ENCODE data around the gene GBF1.
"Not testable (repeated sequence)": the region's sequence is repeated elsewhere in the genome, so short reads cannot be mapped to it uniquely, and the experiment has no call there.

The GBF1 gene

GRCh38 chr10:102241032-102241443 lies 4.3 kb upstream of the GBF1 start:
- H3K27ac Mint-ChIP-seq: no peak overlapping the region
- H3K4me3 Mint-ChIP-seq: peak overlapping the region; percentile 63
- DNase-seq: no peak
- peaks cover 24% of the 10 kb centered on the region for H3K4me1 Mint-ChIP-seq (ENCODE audit: low read depth)
- H3K36me3 Mint-ChIP-seq (ENCODE audit: low read depth): peaks cover 6% of the 10 kb centered on the region
- peaks cover 54% of the 10 kb centered on the region for H3K27me3 Mint-ChIP-seq
- H3K9me3 Mint-ChIP-seq: no peaks in the 10 kb centered on the region

GRCh38 chr10:102241444-102242117 lies 3.8 kb upstream of the GBF1 start, which contains the start of gene PITX3:
Gene PITX3, minus strand, starts transcription at chr10:102241512. Its CDS starts 9,432 bp downstream, at chr10:102232080.
- peaks cover 12% of the 10 kb centered on the region for H3K36me3 Mint-ChIP-seq (ENCODE audit: low read depth)
- no peaks in the 10 kb centered on the region for H3K9me3 Mint-ChIP-seq
- peak within 1 kb of the TSS; percentile 4 for H3K27ac Mint-ChIP-seq
- peaks cover 53% of the 10 kb centered on the region for H3K27me3 Mint-ChIP-seq
- H3K4me1 Mint-ChIP-seq (ENCODE audit: low read depth): peaks cover 30% of the 10 kb centered on the region
- H3K4me3 Mint-ChIP-seq: peak within 1 kb of the TSS; percentile 76
- DNase-seq: peak; percentile 92

GRCh38 chr10:102242118-102242485 lies 3.2 kb upstream of the GBF1 start:
- H3K9me3 Mint-ChIP-seq: no peaks in the 10 kb centered on the region
- peaks cover 35% of the 10 kb centered on the region for H3K4me1 Mint-ChIP-seq (ENCODE audit: low read depth)
- peaks cover 51% of the 10 kb centered on the region for H3K27me3 Mint-ChIP-seq
- H3K4me3 Mint-ChIP-seq: peak overlapping the region; percentile 76
- peaks cover 16% of the 10 kb centered on the region for H3K36me3 Mint-ChIP-seq (ENCODE audit: low read depth)
- DNase-seq: no peak
- H3K27ac Mint-ChIP-seq: peak overlapping the region; percentile 4

GRCh38 chr10:102243309-102243708 lies 2.0 kb upstream of the GBF1 start:
- Mint-ChIP-seq H3K27me3 (peaks cover 50% of the 10 kb centered on the region), H3K9me3 (no peaks in the 10 kb centered on the region), H3K27ac (no peak overlapping the region), H3K4me1 (ENCODE audit: low read depth) (peaks cover 47% of the 10 kb centered on the region), H3K4me3 (no peak overlapping the region), H3K36me3 (ENCODE audit: low read depth) (peaks cover 28% of the 10 kb centered on the region)
- DNase-seq: no peak

- DNase-seq: no peak
- Mint-ChIP-seq H3K4me3 (peak overlapping the region; percentile 98), H3K27me3 (peaks cover 28% of the 10 kb centered on the region), H3K27ac (peak overlapping the region; percentile 97), H3K36me3 (ENCODE audit: low read depth) (peaks cover 46% of the 10 kb centered on the region), H3K9me3 (no peaks in the 10 kb centered on the region), H3K4me1 (ENCODE audit: low read depth) (peaks cover 58% of the 10 kb centered on the region)
Observed at GRCh38 chr10:102245932-102246251, 560 bp downstream of the GBF1 start.

GRCh38 chr10:102246261-102246660 lies 929 bp downstream of the GBF1 start:
- H3K36me3 Mint-ChIP-seq (ENCODE audit: low read depth): peaks cover 49% of the 10 kb centered on the region
- peaks cover 25% of the 10 kb centered on the region for H3K27me3 Mint-ChIP-seq
- H3K27ac Mint-ChIP-seq: peak overlapping the region; percentile 97
- peaks cover 57% of the 10 kb centered on the region for H3K4me1 Mint-ChIP-seq (ENCODE audit: low read depth)
- no peak for DNase-seq
- peak overlapping the region; percentile 98 for H3K4me3 Mint-ChIP-seq
- H3K9me3 Mint-ChIP-seq: no peaks in the 10 kb centered on the region

GRCh38 chr10:102247734-102248133 lies 2.4 kb downstream of the GBF1 start:
- H3K9me3 Mint-ChIP-seq: no peaks in the 10 kb centered on the region
- peaks cover 52% of the 10 kb centered on the region for H3K4me1 Mint-ChIP-seq (ENCODE audit: low read depth)
- DNase-seq: no peak
- no peak overlapping the region for H3K27ac Mint-ChIP-seq
- peak overlapping the region; percentile 98 for H3K4me3 Mint-ChIP-seq
- peaks cover 12% of the 10 kb centered on the region for H3K27me3 Mint-ChIP-seq
- H3K36me3 Mint-ChIP-seq (ENCODE audit: low read depth): peaks cover 52% of the 10 kb centered on the region

- H3K27me3 Mint-ChIP-seq, H3K27ac Mint-ChIP-seq, DNase-seq, H3K4me3 Mint-ChIP-seq, H3K9me3 Mint-ChIP-seq: not testable (repeated sequence)
- Mint-ChIP-seq H3K36me3 (ENCODE audit: low read depth) (peaks cover 55% of the 10 kb centered on the region), H3K4me1 (ENCODE audit: low read depth) (peaks cover 49% of the 10 kb centered on the region)
Observed at GRCh38 chr10:102252508-102252907, 7.2 kb downstream of the GBF1 start.

GRCh38 chr10:102254426-102254825 lies 9.1 kb downstream of the GBF1 start:
- Mint-ChIP-seq H3K4me3 (no peak overlapping the region), H3K27ac (no peak overlapping the region), H3K36me3 (ENCODE audit: low read depth) (peaks cover 48% of the 10 kb centered on the region), H3K4me1 (ENCODE audit: low read depth) (peaks cover 37% of the 10 kb centered on the region), H3K9me3 (no peaks in the 10 kb centered on the region), H3K27me3 (no peaks in the 10 kb centered on the region)
- DNase-seq: no peak

- Mint-ChIP-seq H3K4me3 (no peak overlapping the region), H3K36me3 (ENCODE audit: low read depth) (peaks cover 49% of the 10 kb centered on the region), H3K27me3 (no peaks in the 10 kb centered on the region)
Observed at GRCh38 chr10:102255404-102255803, 10.1 kb downstream of the GBF1 start.

GRCh38 chr10:102261196-102261595 lies 15.9 kb downstream of the GBF1 start:
- Mint-ChIP-seq H3K4me3 (no peak overlapping the region), H3K4me1 (ENCODE audit: low read depth) (peaks cover 39% of the 10 kb centered on the region), H3K36me3 (ENCODE audit: low read depth) (peaks cover 74% of the 10 kb centered on the region), H3K27ac (no peak overlapping the region), H3K9me3 (no peaks in the 10 kb centered on the region), H3K27me3 (no peaks in the 10 kb centered on the region)
- no peak for DNase-seq

More at GRCh38 chr10:102255404-102255803, 10.1 kb downstream of the GBF1 start:
- Mint-ChIP-seq H3K9me3 (no peaks in the 10 kb centered on the region), H3K4me1 (ENCODE audit: low read depth) (peaks cover 33% of the 10 kb centered on the region), H3K27ac (no peak overlapping the region)
- no peak for DNase-seq

GRCh38 chr10:102261842-102262241 lies 16.5 kb downstream of the GBF1 start:
- Mint-ChIP-seq H3K4me3 (no peak overlapping the region), H3K9me3 (no peaks in the 10 kb centered on the region)

GRCh38 chr10:102262744-102263370 lies 17.5 kb downstream of the GBF1 start:
- Mint-ChIP-seq H3K27ac (no peak overlapping the region), H3K9me3 (no peaks in the 10 kb centered on the region), H3K4me3 (no peak overlapping the region), H3K4me1 (ENCODE audit: low read depth) (peaks cover 53% of the 10 kb centered on the region), H3K27me3 (no peaks in the 10 kb centered on the region), H3K36me3 (ENCODE audit: low read depth) (peaks cover 82% of the 10 kb centered on the region)
- DNase-seq: no peak

More at GRCh38 chr10:102261842-102262241, 16.5 kb downstream of the GBF1 start:
- Mint-ChIP-seq H3K27me3 (no peaks in the 10 kb centered on the region), H3K4me1 (ENCODE audit: low read depth) (peaks cover 45% of the 10 kb centered on the region), H3K27ac (no peak overlapping the region), H3K36me3 (ENCODE audit: low read depth) (peaks cover 76% of the 10 kb centered on the region)
- DNase-seq: no peak

GRCh38 chr10:102264371-102264770 lies 19.0 kb downstream of the GBF1 start:
- H3K4me1 Mint-ChIP-seq (ENCODE audit: low read depth): peaks cover 65% of the 10 kb centered on the region
- H3K27me3 Mint-ChIP-seq: no peaks in the 10 kb centered on the region
- H3K36me3 Mint-ChIP-seq (ENCODE audit: low read depth): peaks cover 88% of the 10 kb centered on the region

GRCh38 chr10:102266670-102267069 lies 21.3 kb downstream of the GBF1 start:
- H3K9me3 Mint-ChIP-seq: no peaks in the 10 kb centered on the region
- peak overlapping the region; percentile 24 for H3K4me3 Mint-ChIP-seq
- no peaks in the 10 kb centered on the region for H3K27me3 Mint-ChIP-seq
- H3K27ac Mint-ChIP-seq: peak overlapping the region; percentile 99
- no peak for DNase-seq
- H3K4me1 Mint-ChIP-seq (ENCODE audit: low read depth): peaks cover 70% of the 10 kb centered on the region
- peaks cover 75% of the 10 kb centered on the region for H3K36me3 Mint-ChIP-seq (ENCODE audit: low read depth)

More at GRCh38 chr10:102264371-102264770, 19.0 kb downstream of the GBF1 start:
- H3K4me3 Mint-ChIP-seq: no peak overlapping the region
- no peaks in the 10 kb centered on the region for H3K9me3 Mint-ChIP-seq
- no peak overlapping the region for H3K27ac Mint-ChIP-seq
- DNase-seq: no peak
